CD8-positive, alpha-beta memory T cell (primary cell): ENCODE measurements around the gene FITM1. TPM values are rescaled to one million over a fixed set of nuclear protein-coding genes. Genes with fewer than 3 reads are reported as not detected.

Source experiments
- CTCF ChIA-PET: fragments of 350-600 bp; sonication (Branson Sonifier 250); formaldehyde crosslinking; loops from one replicate; lab custom pipeline; 2021; ENCODE audit warnings: antibody characterized with exemption; lab: Charles Lee
- POLR2A ChIA-PET: fragments of 350-600 bp; sonication (Branson Sonifier 250); formaldehyde crosslinking; loops from one replicate; lab custom pipeline; 2021; ENCODE audit warnings: antibody characterized with exemption; lab: Charles Lee
- DNase-seq, 5 donors: peaks; one replicate each; pipeline versions ENCODE4 v3.0.0 to v3.0.0-alpha.2; 2020 to 2022; ENCODE audit warnings: mixed read lengths in 1 of 5
- H3K27ac ChIP-seq: one replicate; pipeline ENCODE4 v1.7.0; 2013; ENCODE audit warnings: low read depth, mild to moderate bottlenecking, low read length, moderate library complexity
- H3K27me3 ChIP-seq: 2 replicates; pipeline ENCODE4 v1.7.0; 2013; ENCODE audit warnings: low read length, mild to moderate bottlenecking; ENCODE audit not compliant: insufficient read depth, poor library complexity, severe bottlenecking
- H3K36me3 ChIP-seq: 2 replicates; pipeline ENCODE4 v1.7.0; 2013; ENCODE audit warnings: mild to moderate bottlenecking, low read length, moderate library complexity; ENCODE audit not compliant: insufficient read depth
- H3K4me1 ChIP-seq: 2 replicates; pipeline ENCODE4 v1.7.0; 2013; ENCODE audit warnings: mild to moderate bottlenecking, low read length, moderate library complexity; ENCODE audit not compliant: insufficient read depth
- H3K4me3 ChIP-seq: 2 replicates; pipeline ENCODE4 v1.7.0; 2013; ENCODE audit warnings: mild to moderate bottlenecking, low read length
- H3K9me3 ChIP-seq: 2 replicates; pipeline ENCODE4 v1.7.0; 2013; ENCODE audit warnings: mild to moderate bottlenecking, low read length
- H3K27ac Mint-ChIP-seq, 8 donors: one replicate each; pipeline ENCODE4 v1.8.0; 2020 to 2021; ENCODE audit warnings: mixed read lengths in 8 of 8, mild to moderate bottlenecking in 6 of 8, inconsistent platforms in 3 of 8, moderate library complexity in 3 of 8
- H3K27me3 Mint-ChIP-seq, 2 donors: one replicate each; pipeline ENCODE4 v1.8.0; 2020 to 2021; ENCODE audit warnings: mixed read lengths in 2 of 2, mild to moderate bottlenecking in 1 of 2, moderate library complexity in 1 of 2
- H3K36me3 Mint-ChIP-seq, 3 donors: one replicate each; pipeline ENCODE4 v1.8.0; 2020 to 2021; ENCODE audit warnings: mixed read lengths in 3 of 3, inconsistent platforms in 1 of 3, mild to moderate bottlenecking in 1 of 3
- H3K4me1 Mint-ChIP-seq, 3 donors: one replicate each; pipeline ENCODE4 v1.8.0; 2020 to 2021; ENCODE audit warnings: mixed read lengths in 3 of 3, inconsistent platforms in 1 of 3, mild to moderate bottlenecking in 1 of 3
- H3K4me3 Mint-ChIP-seq, 7 donors: one replicate each; pipeline ENCODE4 v1.8.0; 2020 to 2021; ENCODE audit warnings: mixed read lengths in 7 of 7, mild to moderate bottlenecking in 6 of 7, moderate library complexity in 4 of 7, inconsistent platforms in 2 of 7
- H3K9me3 Mint-ChIP-seq, 5 donors: one replicate each; pipeline ENCODE4 v1.8.0; 2020 to 2022; ENCODE audit warnings: mixed read lengths in 5 of 5, mild to moderate bottlenecking in 3 of 5, moderate library complexity in 2 of 5, inconsistent platforms in 1 of 5
- polyA plus RNA-seq: library from polyadenylated mRNA; unstranded; fragments of 300-500 nt; fragmentation: Illumina TruSeq; gene quantifications from one replicate; pipeline ENCODE4 v1.2.3, GENCODE V29; 2021
- total RNA-seq, 2 experiments: library from RNA; stranded (reverse); gene quantifications; one replicate each; pipeline ENCODE4 v1.2.3, GENCODE V29; 2021

The FITM1 gene
- total and polyA plus RNA-seq, 3 experiments from 2014 or later: 0.58 to 1.1 TPM; not detected in 1

DNA sequence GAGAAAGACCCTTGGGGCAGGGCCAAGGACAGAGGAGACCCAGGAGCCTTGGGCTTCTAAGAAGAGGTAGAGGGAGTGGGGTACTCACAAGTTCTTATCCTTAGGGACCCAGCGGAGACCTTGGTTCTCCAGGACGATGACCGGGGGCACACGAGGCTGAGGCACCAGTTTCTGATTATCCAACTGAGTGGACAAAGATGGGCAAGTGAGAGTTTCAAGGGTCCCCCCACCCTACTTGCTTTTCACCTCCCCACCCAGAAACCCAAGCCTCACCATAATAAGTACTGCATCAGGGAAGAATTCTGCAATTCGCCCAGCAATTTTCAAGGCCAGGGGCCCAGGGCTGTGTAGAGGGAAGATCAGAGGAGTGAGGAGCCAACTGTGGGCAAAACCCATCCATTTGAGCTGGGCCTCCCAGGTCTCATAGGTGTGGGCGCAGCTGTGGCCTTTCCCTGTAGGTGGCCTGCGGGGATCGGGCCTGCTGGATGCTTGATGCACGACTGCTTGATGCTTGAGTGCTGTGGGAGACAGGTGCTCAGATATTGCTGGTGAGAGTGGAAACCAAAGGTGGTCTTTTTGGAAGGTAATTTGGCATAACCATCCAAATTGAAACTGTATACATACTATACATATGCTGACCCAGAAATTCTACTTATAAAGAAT lies 8.9 kb downstream of the FITM1 start:
- peaks cover 56 to 73% (median 68%) of the 10 kb centered on the region in 3 donors for H3K4me1 Mint-ChIP-seq
- H3K4me3 ChIP-seq: no peak overlapping the region
- no peaks in the 10 kb centered on the region for H3K27me3 ChIP-seq
- H3K36me3 ChIP-seq: peaks cover 33% of the 10 kb centered on the region
- H3K27ac ChIP-seq: no peak overlapping the region
- CTCF ChIA-PET: interaction anchor here (1.1 to 1.3 kb wide), 3 partner anchors 22 to 77 kb away, joined by 3 to 4 read pairs (median 3); partner anchors contain the start of gene MDP1
- no peaks in the 10 kb centered on the region for H3K27me3 Mint-ChIP-seq
- H3K9me3 Mint-ChIP-seq: peaks cover 0 to 2% (median 0%) of the 10 kb centered on the region in 5 donors
- peaks cover 45% of the 10 kb centered on the region for H3K4me1 ChIP-seq
- peak overlapping the region; percentile 6 to 87 (median 66) for H3K27ac Mint-ChIP-seq
- H3K36me3 Mint-ChIP-seq: peaks cover 0 to 65% (median 8%) of the 10 kb centered on the region in 3 donors
- H3K9me3 ChIP-seq: no peaks in the 10 kb centered on the region
- DNase-seq: no peak
- peak overlapping the region; percentile 22 to 96 (median 70) for H3K4me3 Mint-ChIP-seq
- POLR2A ChIA-PET: interaction anchor here (2.6 to 4.1 kb wide), 3 partner anchors 8 to 25 kb away, joined by 32 to 58 read pairs (median 36); partner anchors contain the start of genes DCAF11, NRL, PSME2 and RNF31

DNA sequence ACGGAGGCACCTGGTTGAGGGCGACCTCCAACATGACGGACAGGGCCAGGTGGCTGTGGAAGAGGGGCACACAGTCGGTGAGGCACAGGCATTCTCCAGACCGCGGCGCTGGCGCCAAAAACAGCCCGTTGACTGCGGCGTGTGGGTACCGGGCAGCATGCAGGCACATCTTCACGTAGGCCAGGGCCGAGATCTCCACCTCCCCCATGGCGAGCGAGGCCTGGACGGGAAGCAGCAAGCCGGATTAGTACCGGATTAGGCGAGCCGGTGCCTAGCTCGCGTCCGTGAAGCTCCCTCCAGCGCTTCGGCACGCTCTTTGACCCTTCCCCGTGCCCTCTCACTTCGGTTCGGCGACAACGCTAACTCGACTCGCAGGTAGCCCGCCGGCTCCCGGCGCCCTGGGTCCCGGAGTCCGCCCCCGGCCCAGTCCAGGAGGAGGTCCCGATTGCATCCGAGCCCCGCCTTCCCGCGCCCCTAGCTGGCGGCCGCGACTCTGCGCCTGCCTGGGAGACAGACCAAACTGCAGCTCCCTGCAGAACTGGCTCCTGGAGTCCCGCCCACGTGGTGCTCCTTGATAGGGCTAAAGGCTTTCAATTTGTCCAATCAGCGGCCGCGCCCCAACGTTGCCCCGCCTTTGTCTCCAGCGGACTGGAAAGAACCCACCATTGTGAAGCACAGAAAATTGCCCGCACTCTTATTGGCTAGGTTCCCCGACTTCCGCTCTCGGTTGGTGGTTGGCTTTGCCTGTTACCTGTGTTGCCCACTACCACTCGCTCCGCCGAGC lies 10.8 kb downstream of the FITM1 start, which contains the start of gene EMC9:
TSS of gene EMC9 (minus strand) at position 495 of the 784 bp plus-strand sequence. CDS start at position 208, 287 bp downstream.
- Histone ChIP-seq H3K9me3 (no peaks in the 10 kb centered on the region), H3K36me3 (peaks cover 40% of the 10 kb centered on the region), H3K27me3 (no peaks in the 10 kb centered on the region), H3K27ac (peak within 1 kb of the TSS; percentile 68), H3K4me1 (peaks cover 56% of the 10 kb centered on the region), H3K4me3 (peak within 1 kb of the TSS; percentile 85)
- H3K4me3 Mint-ChIP-seq: peak within 1 kb of the TSS; percentile 87 to 98 (median 91)
- peak within 1 kb of the TSS; percentile 80 to 98 (median 90) for H3K27ac Mint-ChIP-seq
- POLR2A ChIA-PET: interaction anchor here (0.6 to 2.6 kb wide), 9 partner anchors 14 to 152 kb away, joined by 3 to 32 read pairs (median 5); partner anchors contain the start of genes CHMP4A, DCAF11, DHRS4L2 and IRF9
- peak; percentile 98 to 100 (median 99) for DNase-seq
- no peaks in the 10 kb centered on the region for H3K9me3 Mint-ChIP-seq
- H3K36me3 Mint-ChIP-seq: peaks cover 0 to 77% (median 10%) of the 10 kb centered on the region in 3 donors
- no peaks in the 10 kb centered on the region for H3K27me3 Mint-ChIP-seq
- CTCF ChIA-PET: interaction anchor here (0.8 to 2.1 kb wide), 11 partner anchors 8 to 130 kb away, joined by 3 to 22 read pairs (median 4); partner anchors contain the start of genes DCAF11, IRF9, NRL and RABGGTA
- peaks cover 65 to 86% (median 79%) of the 10 kb centered on the region in 3 donors for H3K4me1 Mint-ChIP-seq

DNA sequence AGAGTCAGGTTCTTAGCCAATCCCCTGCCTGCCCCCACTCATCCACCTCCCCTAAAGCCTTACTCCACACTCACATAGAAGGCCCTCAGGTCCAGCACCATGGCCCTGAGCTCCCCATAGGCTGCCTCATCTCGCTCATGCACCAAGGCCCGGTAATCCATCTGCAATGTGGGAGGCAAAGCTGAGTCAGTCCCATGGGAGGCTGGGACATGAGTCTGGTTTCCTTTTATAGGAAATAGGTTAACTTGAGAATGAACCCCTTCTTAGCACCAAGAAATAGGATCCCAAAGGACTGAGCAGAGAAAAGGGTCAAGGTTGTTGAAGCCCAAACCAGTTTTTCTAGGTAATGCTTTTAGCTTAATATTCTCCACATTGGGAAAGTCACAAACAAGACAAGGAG lies 13.1 kb downstream of the FITM1 start:
- Mint-ChIP-seq H3K27ac (peak overlapping the region in 6 of 8 donors; percentile 66 to 97 (median 88)), H3K27me3 (no peaks in the 10 kb centered on the region), H3K9me3 (no peaks in the 10 kb centered on the region), H3K4me1 (peaks cover 58 to 75% (median 74%) of the 10 kb centered on the region in 3 donors), H3K4me3 (peak overlapping the region in 4 of 7 donors; percentile 8 to 75 (median 20)), H3K36me3 (peaks cover 0 to 71% (median 7%) of the 10 kb centered on the region in 3 donors)
- Histone ChIP-seq H3K27me3 (no peaks in the 10 kb centered on the region), H3K36me3 (peaks cover 28% of the 10 kb centered on the region), H3K4me1 (peaks cover 46% of the 10 kb centered on the region), H3K9me3 (no peaks in the 10 kb centered on the region), H3K27ac (no peak overlapping the region), H3K4me3 (no peak overlapping the region)
- ChIA-PET POLR2A (no interaction called here), CTCF (interaction anchor here (1.1 to 1.6 kb wide), 5 partner anchors 10 to 99 kb away, joined by 3 to 7 read pairs (median 6); partner anchors contain the start of genes DCAF11, IRF9, NRL and TINF2)
- DNase-seq: no peak

DNA sequence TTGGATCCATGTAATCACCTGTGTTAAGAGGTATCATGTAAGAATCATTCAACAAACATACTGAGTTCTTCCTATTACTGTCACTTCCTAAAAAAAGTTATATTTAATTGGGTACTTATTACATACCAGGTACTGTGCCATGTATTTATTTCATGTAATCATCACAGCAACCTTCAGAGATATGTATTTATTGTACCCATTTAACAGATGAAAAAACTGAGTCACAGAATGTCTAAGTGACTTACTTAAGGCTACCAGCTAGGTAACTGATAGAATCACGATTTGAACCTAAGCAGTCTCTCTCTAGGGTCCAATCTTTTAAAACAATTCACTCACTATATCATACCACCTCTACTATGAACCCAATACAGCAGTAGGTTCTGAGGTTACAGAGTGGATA lies 14.0 kb downstream of the FITM1 start:
- H3K4me1 ChIP-seq: peaks cover 51% of the 10 kb centered on the region
- H3K36me3 ChIP-seq: peaks cover 29% of the 10 kb centered on the region
- H3K27ac Mint-ChIP-seq: peak overlapping the region in 6 of 8 donors; percentile 39 to 96 (median 68)
- H3K4me3 ChIP-seq: no peak overlapping the region
- ChIA-PET POLR2A (no interaction called here), CTCF (interaction anchor here (1.1 to 4.5 kb wide), 3 partner anchors 9 to 36 kb away, joined by 3 to 29 read pairs (median 6); partner anchors contain the start of gene PSME1)
- H3K9me3 Mint-ChIP-seq: no peaks in the 10 kb centered on the region
- H3K9me3 ChIP-seq: no peaks in the 10 kb centered on the region
- H3K27me3 Mint-ChIP-seq: no peaks in the 10 kb centered on the region
- H3K36me3 Mint-ChIP-seq: peaks cover 0 to 69% (median 4%) of the 10 kb centered on the region in 3 donors
- H3K27ac ChIP-seq: no peak overlapping the region
- H3K4me3 Mint-ChIP-seq: peak overlapping the region in 6 of 7 donors; percentile 46 to 98 (median 62)
- peaks cover 54 to 76% (median 75%) of the 10 kb centered on the region in 3 donors for H3K4me1 Mint-ChIP-seq
- H3K27me3 ChIP-seq: no peaks in the 10 kb centered on the region
- DNase-seq: no peak

DNA sequence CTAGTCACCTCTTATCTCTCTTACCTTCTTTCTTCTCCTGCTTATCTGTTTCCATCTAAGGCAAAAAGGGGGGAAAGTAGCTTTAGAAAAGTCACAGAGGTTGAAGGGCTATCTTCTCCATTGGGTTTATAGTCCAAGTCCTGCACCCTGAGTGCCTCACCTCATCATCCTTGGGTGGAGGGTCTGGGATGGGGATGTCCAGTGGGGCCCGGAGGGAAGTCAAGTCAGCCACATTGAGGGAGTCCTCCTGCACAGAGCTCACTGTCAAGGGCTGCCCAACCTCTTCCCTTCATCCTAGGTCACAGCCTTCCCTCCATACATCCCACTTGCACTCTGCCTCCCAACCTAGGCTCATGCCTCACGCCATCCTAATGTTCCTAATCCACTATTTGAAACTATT lies 14.8 kb downstream of the FITM1 start:
- peak overlapping the region; percentile 86 to 100 (median 98) for H3K4me3 Mint-ChIP-seq
- H3K27ac ChIP-seq: no peak overlapping the region
- ChIA-PET POLR2A (interaction anchor here (2.2 kb wide), 1 partner anchor 31 kb away, joined by 22 read pairs; the partner anchor contains the start of genes DCAF11 and NRL), CTCF (interaction anchor here (1.1 to 4.5 kb wide), 5 partner anchors 9 to 36 kb away, joined by 3 to 50 read pairs (median 7); partner anchors contain the start of genes IRF9 and PSME1)
- H3K4me3 ChIP-seq: peak overlapping the region; percentile 99
- no peaks in the 10 kb centered on the region for H3K9me3 ChIP-seq
- H3K36me3 ChIP-seq: peaks cover 36% of the 10 kb centered on the region
- no peaks in the 10 kb centered on the region for H3K27me3 ChIP-seq
- H3K4me1 Mint-ChIP-seq: peaks cover 52 to 75% (median 74%) of the 10 kb centered on the region in 3 donors
- no peaks in the 10 kb centered on the region for H3K9me3 Mint-ChIP-seq
- peak overlapping the region in 7 of 8 donors; percentile 76 to 99 (median 96) for H3K27ac Mint-ChIP-seq
- H3K4me1 ChIP-seq: peaks cover 56% of the 10 kb centered on the region
- DNase-seq: no peak
- H3K27me3 Mint-ChIP-seq: no peaks in the 10 kb centered on the region
- peaks cover 0 to 74% (median 4%) of the 10 kb centered on the region in 3 donors for H3K36me3 Mint-ChIP-seq

DNA sequence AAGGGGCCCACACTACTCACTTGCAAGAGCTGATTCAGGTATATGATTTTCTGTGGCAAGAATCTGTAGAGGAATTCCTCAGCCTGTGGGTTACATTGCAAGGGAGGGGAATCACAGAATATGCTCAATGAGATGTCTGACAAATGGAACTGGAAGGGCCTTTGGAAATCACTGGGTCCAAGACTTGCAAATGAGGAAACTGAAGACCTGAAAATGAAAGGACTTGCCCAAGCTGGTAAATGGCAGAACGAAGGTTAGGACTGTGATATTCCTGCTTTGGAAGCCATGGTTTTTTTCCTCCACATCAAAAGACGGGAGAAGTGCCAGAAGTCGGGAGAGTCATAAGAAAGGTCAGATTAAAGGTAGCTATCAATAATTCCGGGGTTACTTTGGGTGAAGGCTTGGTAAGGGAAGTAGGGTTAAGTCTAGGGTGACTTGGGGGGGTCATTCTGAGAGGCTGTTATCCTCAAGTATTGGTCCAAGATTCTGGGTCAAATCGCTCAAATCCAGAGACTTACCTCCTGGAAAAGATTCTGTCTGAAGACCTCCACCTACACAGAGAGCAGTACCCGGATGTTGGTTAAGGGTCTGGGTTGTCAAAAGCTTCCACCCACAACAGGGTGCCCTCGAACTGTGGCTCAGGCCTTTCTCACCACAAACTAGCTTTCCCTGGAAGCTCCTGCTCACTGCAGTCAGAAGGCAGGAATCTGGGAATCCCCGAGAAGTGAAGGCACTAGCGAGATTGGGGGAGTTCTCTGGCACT lies 15.4 kb downstream of the FITM1 start:
- Histone ChIP-seq H3K36me3 (peaks cover 43% of the 10 kb centered on the region), H3K27me3 (no peaks in the 10 kb centered on the region), H3K9me3 (no peaks in the 10 kb centered on the region), H3K27ac (peak overlapping the region; percentile 78), H3K4me3 (peak overlapping the region; percentile 99), H3K4me1 (peaks cover 57% of the 10 kb centered on the region)
- Mint-ChIP-seq H3K9me3 (no peaks in the 10 kb centered on the region), H3K4me1 (peaks cover 50 to 75% (median 75%) of the 10 kb centered on the region in 3 donors), H3K36me3 (peaks cover 0 to 78% (median 4%) of the 10 kb centered on the region in 3 donors), H3K27me3 (no peaks in the 10 kb centered on the region), H3K27ac (peak overlapping the region; percentile 76 to 99 (median 96)), H3K4me3 (peak overlapping the region; percentile 86 to 100 (median 98))
- POLR2A ChIA-PET: interaction anchor here (0.9 to 3.2 kb wide), 7 partner anchors 9 to 96 kb away, joined by 3 to 36 read pairs (median 7); partner anchors contain the start of genes DCAF11, IPO4, IRF9 and NRL
- DNase-seq: no peak
- CTCF ChIA-PET: interaction anchor here (0.9 to 4.5 kb wide), 11 partner anchors 10 to 844 kb away, joined by 3 to 50 read pairs (median 4); partner anchors contain the start of genes DCAF11, IRF9, MDP1 and NRL
